Measurements from ENCODE around the gene KIF1A.
A peak's percentile ranks its signal among the peaks of the same experiment; 100 is the strongest.
"Not testable (repeated sequence)": the region's sequence is repeated elsewhere in the genome, so short reads cannot be mapped to it uniquely, and the experiment has no call there.

Gene KIF1A

GRCh38 chr2:240846873-240847595 is 27.0 kb upstream of the KIF1A start:
- no peak for DNase-seq (ENCODE audit: low spot score)

- not testable (repeated sequence) for DNase-seq (ENCODE audit: low spot score)
These were observed 26.3 kb upstream of the KIF1A start for GRCh38 chr2:240846309-240846708.

GRCh38 chr2:240840435-240841060 is 20.5 kb upstream of the KIF1A start:
- no peak for DNase-seq (ENCODE audit: low spot score)

GRCh38 chr2:240839152-240840143 is 19.4 kb upstream of the KIF1A start:
- no peak for DNase-seq (ENCODE audit: low spot score)

GRCh38 chr2:240837621-240838020 is 17.6 kb upstream of the KIF1A start:
- no peak for DNase-seq (ENCODE audit: low spot score)

- no peak for DNase-seq (ENCODE audit: low spot score)
These were observed 16.9 kb upstream of the KIF1A start for GRCh38 chr2:240836781-240837467.

GRCh38 chr2:240835528-240835927 is 15.5 kb upstream of the KIF1A start:
- DNase-seq (ENCODE audit: low spot score) = no peak

- DNase-seq (ENCODE audit: low spot score) = no peak
These were observed 14.5 kb upstream of the KIF1A start for GRCh38 chr2:240834377-240834975.

GRCh38 chr2:240833724-240834285 is 13.8 kb upstream of the KIF1A start:
- no peak for DNase-seq (ENCODE audit: low spot score)

GRCh38 chr2:240832921-240833494 is 13.0 kb upstream of the KIF1A start:
- no peak for DNase-seq (ENCODE audit: low spot score)

- DNase-seq (ENCODE audit: low spot score) = peak; percentile 99
These were observed 12.2 kb upstream of the KIF1A start for GRCh38 chr2:240832205-240832727.

GRCh38 chr2:240831594-240832204 is 11.7 kb upstream of the KIF1A start:
- DNase-seq (ENCODE audit: low spot score) = no peak

- DNase-seq (ENCODE audit: low spot score) = no peak
These were observed 5.5 kb upstream of the KIF1A start for GRCh38 chr2:240825476-240825875.

- no peak for DNase-seq (ENCODE audit: low spot score)
These were observed 3.7 kb upstream of the KIF1A start for GRCh38 chr2:240823449-240824336.

- no peak for DNase-seq (ENCODE audit: low spot score)
These were observed 2.3 kb upstream of the KIF1A start for GRCh38 chr2:240822280-240822847.

- no peak for DNase-seq (ENCODE audit: low spot score)
These were observed 1.4 kb upstream of the KIF1A start for GRCh38 chr2:240821429-240821778.

- no peak for DNase-seq (ENCODE audit: low spot score)
These were observed 799 bp upstream of the KIF1A start for GRCh38 chr2:240820607-240821428.
